Purkinje cell (primary cell): ENCODE measurements around the gene ITM2C. TPM values are rescaled to one million over a fixed set of nuclear protein-coding genes. Genes with fewer than 3 reads are reported as not detected.

Source experiments
- polyA plus RNA-seq: library from polyadenylated mRNA; unstranded; fragments of >200 nt; fragmentation: Nextera tagmentation; gene quantifications from 2 replicates; pipeline ENCODE4 v1.2.1, GENCODE V29; 2014

Gene ITM2C, protein sequence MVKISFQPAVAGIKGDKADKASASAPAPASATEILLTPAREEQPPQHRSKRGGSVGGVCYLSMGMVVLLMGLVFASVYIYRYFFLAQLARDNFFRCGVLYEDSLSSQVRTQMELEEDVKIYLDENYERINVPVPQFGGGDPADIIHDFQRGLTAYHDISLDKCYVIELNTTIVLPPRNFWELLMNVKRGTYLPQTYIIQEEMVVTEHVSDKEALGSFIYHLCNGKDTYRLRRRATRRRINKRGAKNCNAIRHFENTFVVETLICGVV
- polyA plus RNA-seq, result 9.2 and 40.8 TPM in 2 replicates

DNA sequence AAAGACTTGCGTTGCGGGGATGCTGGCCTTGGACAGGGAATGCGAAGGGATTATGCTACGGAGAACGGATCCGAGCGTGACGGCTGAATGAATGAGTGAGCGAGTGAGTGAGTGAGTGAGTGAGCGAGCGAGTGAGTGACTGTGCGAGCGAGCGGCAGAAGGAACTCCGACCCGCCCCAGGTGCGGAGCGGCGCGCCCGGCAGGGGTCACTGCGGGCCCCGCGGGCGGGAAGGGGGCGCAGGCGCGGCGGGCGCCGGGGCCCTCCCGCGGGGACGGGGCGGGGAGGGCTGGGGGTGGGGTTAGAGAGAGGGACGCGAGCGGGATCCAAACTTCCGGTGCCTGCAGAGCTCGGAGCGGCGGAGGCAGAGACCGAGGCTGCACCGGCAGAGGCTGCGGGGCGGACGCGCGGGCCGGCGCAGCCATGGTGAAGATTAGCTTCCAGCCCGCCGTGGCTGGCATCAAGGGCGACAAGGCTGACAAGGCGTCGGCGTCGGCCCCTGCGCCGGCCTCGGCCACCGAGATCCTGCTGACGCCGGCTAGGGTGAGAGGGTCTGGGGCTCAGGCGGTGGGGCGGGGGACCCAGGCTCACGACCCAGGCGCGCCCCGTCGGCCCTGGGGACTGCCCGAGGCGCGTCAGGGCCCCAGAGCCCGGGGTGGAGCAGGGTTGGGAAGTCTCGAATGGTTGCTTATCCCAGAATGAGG is at the start of gene ITM2C:
TSS of gene ITM2C (plus strand) at position 338 of the 702 bp plus-strand sequence. CDS start at position 422, 84 bp downstream.

DNA sequence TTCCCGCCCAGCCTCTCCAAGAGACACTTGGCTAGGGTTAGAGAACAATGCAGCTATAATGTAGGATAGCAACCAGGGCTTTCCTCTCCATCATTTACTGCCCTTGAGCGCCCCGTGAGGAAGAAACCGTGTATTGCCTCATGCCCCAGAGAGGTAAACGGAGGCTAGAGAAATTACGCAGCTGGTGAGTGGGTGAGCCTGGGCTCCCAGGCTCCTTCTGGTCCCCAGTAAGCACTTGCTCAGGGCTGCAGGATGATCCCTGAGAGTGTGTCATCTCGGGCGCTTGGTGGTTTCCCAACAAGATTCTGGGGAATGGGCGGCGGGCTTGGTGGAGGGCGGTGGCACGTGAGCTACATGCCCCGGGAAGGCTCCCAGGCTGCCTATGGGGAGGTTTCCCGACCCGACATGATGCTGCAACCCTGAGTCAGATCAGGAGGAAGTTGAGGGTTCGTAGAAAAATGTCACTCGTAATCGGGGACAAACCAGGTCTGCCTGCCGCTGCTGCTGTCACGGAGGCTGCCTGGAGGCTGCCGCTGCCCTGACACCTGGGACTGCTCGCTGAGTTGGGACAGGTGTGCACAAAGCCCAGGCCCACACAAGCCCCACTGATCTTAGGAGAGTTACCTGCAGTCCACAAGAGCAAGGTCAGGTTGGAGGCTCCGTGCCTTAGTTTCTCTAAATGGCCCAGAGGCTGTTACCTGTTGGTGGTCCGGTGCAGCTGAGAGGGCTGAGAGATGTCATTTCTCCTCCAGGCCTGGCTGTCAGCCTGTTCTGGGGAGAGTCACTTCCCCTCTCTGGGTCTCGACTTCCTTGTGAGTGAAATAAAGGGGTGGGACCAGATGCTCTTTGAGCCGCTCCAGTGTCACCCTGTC is 60.0 kb downstream of the ITM2C start, which contains the start of gene GPR55:
TSS of gene GPR55 (minus strand) at position 773 of the 872 bp plus-strand sequence. CDS start 14,280 bp downstream, outside the sequence.

Other genes starting within 250 kb of the ITM2C start
- 45.8 and 49.2 TPM in 2 replicates for gene CAB39, start 152.1 kb upstream of the ITM2C start, polyA plus RNA-seq
- gene GPR55, start 60.3 kb downstream of the ITM2C start, polyA plus RNA-seq, result not detected in 2 replicates
- gene SPATA3, start 131.2 kb downstream of the ITM2C start, polyA plus RNA-seq, result not detected in 2 replicates
- gene C2orf72, start 172.6 kb downstream of the ITM2C start, polyA plus RNA-seq, result 3.6 and 5.2 TPM in 2 replicates
- gene PSMD1, start 191.9 kb downstream of the ITM2C start, polyA plus RNA-seq, result 235 and 319 TPM in 2 replicates